Breast epithelium (tissue), 4 donors: ENCODE data around the gene PDE10A. TPM values are rescaled to one million over a fixed set of nuclear protein-coding genes. Genes with fewer than 3 reads are reported as not detected.

Experiments used
- DNase-seq, 2 donors: peaks; one replicate each; pipeline ENCODE4 v3.0.0-alpha.2; 2019; ENCODE audit warnings: low spot score in 2 of 2
- H3K27ac ChIP-seq, 2 donors: fragments of 200-600 bp; sonication (generic) in 1 of 2; one replicate each; pipeline ENCODE4 v1.5.1; 2016 to 2019; ENCODE audit warnings: mild to moderate bottlenecking in 1 of 2
- H3K27me3 ChIP-seq, 2 donors: fragments of 200-600 bp; sonication (generic) in 1 of 2; one replicate each; pipeline versions ENCODE4 v1.5.1 to v1.6.0; 2017 to 2019; ENCODE audit warnings: control low read depth in 1 of 2, mild to moderate bottlenecking in 1 of 2
- H3K36me3 ChIP-seq: fragments of 200-600 bp; one replicate; pipeline ENCODE4 v1.5.1; 2019
- H3K4me1 ChIP-seq, 2 donors: fragments of 200-600 bp; sonication (generic); one replicate each; pipeline ENCODE4 v1.5.1; 2016 to 2019; ENCODE audit warnings: control low read depth in 1 of 2
- H3K4me3 ChIP-seq, 3 donors: fragments of 200-600 bp; sonication (generic); 1 replicate in 2 of 3; 2 replicates in 1 of 3; pipeline ENCODE4 v1.5.1; 2016 to 2019; ENCODE audit warnings: mild to moderate bottlenecking in 3 of 3, moderate library complexity in 2 of 3
- H3K9me3 ChIP-seq, 2 donors: fragments of 200-600 bp; sonication (generic) in 1 of 2; one replicate each; pipeline ENCODE4 v1.5.1; 2016 to 2019; ENCODE audit warnings: control low read depth in 1 of 2
- POLR2A ChIP-seq: fragments of 450-650 bp; IDR thresholded peaks from one replicate; pipeline ENCODE4 v1.6.1; 2016; ENCODE audit warnings: antibody characterized with exemption, mild to moderate bottlenecking, moderate library complexity
- POLR2AphosphoS5 ChIP-seq, 3 donors: sonication (generic); formaldehyde crosslinking; IDR thresholded peaks; one replicate each; pipeline ENCODE4 v1.6.1; 2017; ENCODE audit warnings: antibody characterized with exemption in 3 of 3
- intact Hi-C: fragments of 100-400 bp; cut with DNase I; formaldehyde crosslinking; loops from one replicate; pipeline ENCODE4 v1.15.1; 2023; ENCODE audit warnings: low total_unique reads
- total RNA-seq, 3 donors: library from RNA; depleted of rRNA; stranded (reverse); fragments of >200 nt; gene quantifications; one replicate each; pipeline ENCODE4 v1.1.0, GENCODE V29; 2016
- TF ChIP-seq, protein P1 (sequence below), 3 donors: fragments of 450-650 bp; IDR thresholded peaks; one replicate each; pipeline ENCODE4 v1.5.1; 2016 to 2017; ENCODE audit warnings: antibody characterized with exemption in 3 of 3, mild to moderate bottlenecking in 3 of 3, moderate library complexity in 3 of 3

Gene PDE10A
- total RNA-seq, 3 donors from 2014 or later: 2.7 to 22.0 (median 12.6) TPM

DNA sequence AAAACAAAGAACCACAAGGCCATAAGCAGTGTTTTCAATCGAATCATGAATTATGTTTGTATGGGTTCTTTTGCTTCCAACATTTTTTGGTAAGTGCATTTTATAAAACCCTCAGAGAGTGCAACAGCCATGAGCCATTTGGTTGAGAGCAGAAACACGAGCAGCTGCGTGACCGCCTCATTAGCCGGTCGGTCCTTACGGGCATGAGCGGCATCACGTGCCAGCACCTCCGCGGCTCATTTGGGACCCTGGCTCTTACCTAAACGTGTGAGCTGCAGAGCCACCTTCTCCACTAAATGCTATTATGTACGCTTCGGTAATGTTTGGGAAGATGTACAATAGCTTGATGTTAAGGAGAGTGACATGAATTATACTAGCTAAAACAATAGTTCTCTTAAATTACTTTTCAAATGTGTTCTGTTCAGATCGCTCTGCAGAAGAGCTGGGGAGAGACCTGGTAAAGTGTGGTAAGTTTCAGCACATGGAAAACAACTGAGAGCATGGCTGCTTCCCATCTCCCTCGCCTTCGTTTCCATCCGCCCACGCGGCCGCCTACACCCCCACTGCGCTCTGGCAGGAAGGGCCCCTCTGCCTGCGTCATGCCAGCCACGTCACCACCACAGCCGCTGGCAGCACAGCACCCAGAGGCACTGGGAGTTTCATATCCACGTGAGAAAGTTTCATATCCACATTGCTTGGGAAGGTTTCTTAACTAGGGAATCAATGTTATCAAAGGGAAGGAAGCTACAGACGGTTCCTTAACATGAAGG, 23.7 kb upstream of the PDE10A start:
- H3K4me3 ChIP-seq: no peak overlapping the region
- no peaks in the 10 kb centered on the region for H3K9me3 ChIP-seq
- DNase-seq: no peak
- no peaks in the 10 kb centered on the region for H3K4me1 ChIP-seq
- H3K27me3 ChIP-seq: no peaks in the 10 kb centered on the region
- intact Hi-C loops: no loop called here
- TF ChIP-seq, protein P1, sequence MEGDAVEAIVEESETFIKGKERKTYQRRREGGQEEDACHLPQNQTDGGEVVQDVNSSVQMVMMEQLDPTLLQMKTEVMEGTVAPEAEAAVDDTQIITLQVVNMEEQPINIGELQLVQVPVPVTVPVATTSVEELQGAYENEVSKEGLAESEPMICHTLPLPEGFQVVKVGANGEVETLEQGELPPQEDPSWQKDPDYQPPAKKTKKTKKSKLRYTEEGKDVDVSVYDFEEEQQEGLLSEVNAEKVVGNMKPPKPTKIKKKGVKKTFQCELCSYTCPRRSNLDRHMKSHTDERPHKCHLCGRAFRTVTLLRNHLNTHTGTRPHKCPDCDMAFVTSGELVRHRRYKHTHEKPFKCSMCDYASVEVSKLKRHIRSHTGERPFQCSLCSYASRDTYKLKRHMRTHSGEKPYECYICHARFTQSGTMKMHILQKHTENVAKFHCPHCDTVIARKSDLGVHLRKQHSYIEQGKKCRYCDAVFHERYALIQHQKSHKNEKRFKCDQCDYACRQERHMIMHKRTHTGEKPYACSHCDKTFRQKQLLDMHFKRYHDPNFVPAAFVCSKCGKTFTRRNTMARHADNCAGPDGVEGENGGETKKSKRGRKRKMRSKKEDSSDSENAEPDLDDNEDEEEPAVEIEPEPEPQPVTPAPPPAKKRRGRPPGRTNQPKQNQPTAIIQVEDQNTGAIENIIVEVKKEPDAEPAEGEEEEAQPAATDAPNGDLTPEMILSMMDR (IDR thresholded peaks at IDR 0.05): no peak
- no peak for TF ChIP-seq POLR2AphosphoS5 (IDR thresholded peaks at IDR 0.05)
- TF ChIP-seq POLR2A: no peak
- H3K36me3 ChIP-seq: no peaks in the 10 kb centered on the region
- no peak overlapping the region for H3K27ac ChIP-seq

DNA sequence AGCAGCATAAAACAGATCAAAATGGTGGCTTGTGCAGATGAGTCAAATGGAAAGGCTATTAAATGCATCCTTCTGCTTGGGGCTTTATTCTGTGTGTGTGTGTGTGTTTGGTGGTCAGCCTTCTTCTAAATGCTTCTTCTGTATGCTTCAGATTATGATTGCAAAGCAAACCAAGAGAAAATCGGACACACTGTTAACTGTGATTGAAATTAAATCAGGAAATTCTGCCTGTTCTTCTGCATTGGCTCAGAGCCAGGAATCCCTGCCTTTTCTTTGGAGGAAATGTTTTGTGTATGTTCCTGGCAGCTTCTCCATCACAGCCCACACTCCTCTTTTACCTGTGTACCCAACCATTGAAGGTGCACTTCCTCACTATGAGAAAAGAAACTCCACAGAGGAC, 22.3 kb upstream of the PDE10A start:
- no peak overlapping the region for H3K27ac ChIP-seq
- TF ChIP-seq POLR2AphosphoS5 (IDR thresholded peaks at IDR 0.05): no peak
- TF ChIP-seq POLR2A: no peak
- TF ChIP-seq, protein P1 (IDR thresholded peaks at IDR 0.05): no peak

DNA sequence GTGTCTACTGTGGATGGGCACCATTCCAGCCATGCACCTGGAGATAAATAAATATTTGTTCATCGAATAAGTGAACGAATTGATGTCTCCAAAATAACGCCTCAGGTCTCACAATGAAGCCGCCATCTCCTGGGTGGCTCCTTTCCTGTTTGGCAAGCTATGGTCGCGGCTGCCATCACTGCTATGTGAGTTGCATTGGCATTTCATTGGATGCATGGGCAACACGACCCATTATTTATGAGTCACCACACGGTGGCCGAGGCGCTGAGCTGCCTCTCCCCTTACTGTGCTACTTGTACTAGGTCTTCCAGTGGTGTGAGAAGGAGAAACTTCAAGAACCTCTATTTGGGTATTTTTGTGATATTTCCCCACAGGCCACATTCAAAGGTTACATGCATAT, 21.3 kb upstream of the PDE10A start:
- intact Hi-C loops: no loop called here
- TF ChIP-seq POLR2AphosphoS5 (IDR thresholded peaks at IDR 0.05): no peak
- no peak for TF ChIP-seq POLR2A
- TF ChIP-seq, protein P1 (IDR thresholded peaks at IDR 0.05): no peak
- Histone ChIP-seq H3K4me1 (no peaks in the 10 kb centered on the region), H3K9me3 (no peaks in the 10 kb centered on the region), H3K27me3 (peaks cover 0 to 5% of the 10 kb centered on the region in 2 donors), H3K27ac (no peak overlapping the region), H3K4me3 (no peak overlapping the region), H3K36me3 (no peaks in the 10 kb centered on the region)
- no peak for DNase-seq

More for the DNA sequence above, 22.3 kb upstream of the PDE10A start:
- Histone ChIP-seq H3K9me3 (no peaks in the 10 kb centered on the region), H3K4me1 (no peaks in the 10 kb centered on the region), H3K4me3 (no peak overlapping the region), H3K27me3 (no peaks in the 10 kb centered on the region), H3K36me3 (no peaks in the 10 kb centered on the region)
- DNase-seq: no peak
- intact Hi-C loops: no loop called here

DNA sequence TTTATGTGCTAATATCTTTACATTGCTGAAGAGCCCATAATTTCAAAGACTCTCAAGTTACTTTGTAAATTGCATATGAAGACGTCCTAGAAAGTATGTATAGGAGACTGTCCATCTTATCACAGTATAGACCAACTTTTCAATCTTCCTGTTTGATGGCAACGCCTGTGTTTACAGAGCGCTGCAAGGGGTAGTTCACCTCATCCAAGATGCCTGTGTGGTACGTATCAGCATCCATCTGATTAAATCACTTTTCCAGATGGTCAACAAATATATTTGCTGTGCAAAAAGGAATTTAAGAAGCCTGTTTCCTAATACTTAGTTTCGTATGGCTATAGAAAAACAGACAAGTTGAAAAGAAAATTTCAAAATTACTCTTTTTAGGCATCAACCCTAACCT, 17.9 kb upstream of the PDE10A start:
- intact Hi-C loops: no loop called here
- H3K9me3 ChIP-seq: no peaks in the 10 kb centered on the region

DNA sequence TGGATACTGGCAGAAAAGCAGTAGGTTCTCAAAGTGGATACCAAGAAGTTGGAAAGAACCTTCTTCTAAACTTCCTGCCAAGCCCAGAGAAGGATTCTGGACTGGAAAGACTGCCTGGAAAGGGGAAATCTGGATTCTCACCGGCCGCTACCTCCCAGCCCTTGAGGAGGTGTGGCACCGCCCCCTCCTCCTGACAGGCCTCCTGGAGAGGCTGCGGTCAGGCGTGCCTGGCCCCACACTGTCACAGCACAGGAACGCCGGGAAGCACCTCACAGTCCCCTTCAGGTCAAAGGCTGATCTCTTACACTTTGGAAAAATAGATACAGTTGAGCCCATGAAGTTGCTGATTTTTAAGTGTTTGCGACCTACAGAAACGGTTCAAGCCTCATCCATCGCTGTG, 16.3 kb upstream of the PDE10A start:
- no peak for TF ChIP-seq POLR2AphosphoS5 (IDR thresholded peaks at IDR 0.05)
- TF ChIP-seq POLR2A: no peak
- TF ChIP-seq, protein P1 (IDR thresholded peaks at IDR 0.05): no peak
- H3K4me3 ChIP-seq: no peak overlapping the region
- H3K4me1 ChIP-seq: no peaks in the 10 kb centered on the region
- DNase-seq: no peak
- intact Hi-C loops: loop anchor here (10.0 kb wide), 1 partner anchor 735 kb away; no protein-coding TSS in a partner anchor
- H3K36me3 ChIP-seq: no peaks in the 10 kb centered on the region
- no peak overlapping the region for H3K27ac ChIP-seq
- H3K27me3 ChIP-seq: peaks cover 0 to 6% of the 10 kb centered on the region in 2 donors
- no peaks in the 10 kb centered on the region for H3K9me3 ChIP-seq

More for the DNA sequence above, 17.9 kb upstream of the PDE10A start:
- Histone ChIP-seq H3K27ac (no peak overlapping the region), H3K36me3 (no peaks in the 10 kb centered on the region), H3K4me1 (no peaks in the 10 kb centered on the region), H3K4me3 (no peak overlapping the region), H3K27me3 (peaks cover 0 to 6% of the 10 kb centered on the region in 2 donors)
- no peak for DNase-seq
- TF ChIP-seq POLR2AphosphoS5 (IDR thresholded peaks at IDR 0.05): no peak
- TF ChIP-seq POLR2A: no peak
- TF ChIP-seq, protein P1 (IDR thresholded peaks at IDR 0.05): no peak
